Left lobe of liver (tissue), 2 donors: ENCODE measurements around the gene AXIN1. TPM values are rescaled to one million over a fixed set of nuclear protein-coding genes. Genes with fewer than 3 reads are reported as not detected.
"Not testable (repeated sequence)": the region's sequence is repeated elsewhere in the genome, so short reads cannot be mapped to it uniquely, and the experiment has no call there.

ENCODE experiments used
- ATAC-seq: fragments of 200-7000 bp; cut with Tn5 transposase; one replicate; pipeline ENCODE4 v1.9.1; 2020; ENCODE audit warnings: mild to moderate bottlenecking, moderate library complexity
- DNase-seq: peaks from one replicate; pipeline ENCODE4 v3.0.0-alpha.2; 2020; ENCODE audit warnings: low spot score
- total RNA-seq: library from RNA; stranded (reverse); gene quantifications from one replicate; pipeline ENCODE4 v1.2.1, GENCODE V29; 2021
- donor health status: DM: no; HTN: no; CAD: no; lungs with moderate emphysema.
- donor health status: DM: no; HTN: yes; CAD: no.

The AXIN1 gene
- 8.5 TPM for total RNA-seq

- DNase-seq (peak; percentile 100), ATAC-seq (peak; percentile 92)
These were observed at the start of gene AXIN1 for GRCh38 chr16:352547-353403. Gene AXIN1, minus strand, starts transcription at chr16:352723. Its CDS starts 5,698 bp downstream, at chr16:347025.

GRCh38 chr16:401468-402348 is 49.2 kb upstream of the AXIN1 start, which contains the start of gene DECR2:
Gene DECR2, plus strand, starts transcription at chr16:401885. Its CDS starts 79 bp downstream, at chr16:401964.
- ATAC-seq (peak; percentile 87), DNase-seq (peak; percentile 97)

- ATAC-seq = no peak
- DNase-seq = no peak
These were observed 47.6 kb upstream of the AXIN1 start for GRCh38 chr16:400061-400591.

GRCh38 chr16:399340-400019 is 47.0 kb upstream of the AXIN1 start:
- DNase-seq (no peak), ATAC-seq (no peak)

GRCh38 chr16:398561-399339 is 46.2 kb upstream of the AXIN1 start:
- DNase-seq (no peak), ATAC-seq (no peak)

- ATAC-seq (peak; percentile 44), DNase-seq (no peak)
These were observed 45.3 kb upstream of the AXIN1 start for GRCh38 chr16:397736-398332.

- peak; percentile 9 for ATAC-seq
- peak; percentile 47 for DNase-seq
These were observed 44.7 kb upstream of the AXIN1 start, which contains the start of gene NME4 for GRCh38 chr16:397135-397661. Gene NME4, plus strand, starts transcription at chr16:397199. Its CDS starts 24 bp downstream, at chr16:397223.

GRCh38 chr16:396605-397004 is 44.1 kb upstream of the AXIN1 start:
- DNase-seq = no peak

GRCh38 chr16:396199-396598 is 43.7 kb upstream of the AXIN1 start:
- DNase-seq (no peak), ATAC-seq (no peak)

More at GRCh38 chr16:396605-397004, 44.1 kb upstream of the AXIN1 start:
- peak; percentile 18 for ATAC-seq

- DNase-seq (no peak), ATAC-seq (no peak)
These were observed 40.0 kb upstream of the AXIN1 start for GRCh38 chr16:392450-393030.

- DNase-seq = peak; percentile 64
- ATAC-seq = peak; percentile 87
These were observed 39.4 kb upstream of the AXIN1 start for GRCh38 chr16:391885-392335.

GRCh38 chr16:389352-389751 is 36.8 kb upstream of the AXIN1 start:
- DNase-seq (no peak), ATAC-seq (no peak)

- ATAC-seq, DNase-seq: not testable (repeated sequence)
These were observed 35.5 kb upstream of the AXIN1 start for GRCh38 chr16:387761-388666.

- DNase-seq = no peak
- no peak for ATAC-seq
These were observed 34.2 kb upstream of the AXIN1 start for GRCh38 chr16:386641-387156.

GRCh38 chr16:383326-384051 is 31.0 kb upstream of the AXIN1 start:
- ATAC-seq (no peak), DNase-seq (peak; percentile 46)
